K562 (cell line): ENCODE measurements around the gene PRCC. TPM values are rescaled to one million over a fixed set of nuclear protein-coding genes. Genes with fewer than 3 reads are reported as not detected.

ENCODE experiments used
- CBX1 ChIP-seq: sonication (generic); IDR thresholded peaks from 2 replicates; pipeline ENCODE4 v1.6.1; 2016; ENCODE audit warnings: antibody characterized with exemption, low read depth, mild to moderate bottlenecking
- CBX3 ChIP-seq, 2 experiments: IDR thresholded peaks; 1 replicate in 1 of 2; 2 replicates in 1 of 2; pipeline ENCODE4 v1.6.1; 2012; ENCODE audit warnings: inconsistent platforms in 2 of 2, low read length in 2 of 2, borderline replicate concordance in 1 of 2, control low read depth in 1 of 2
- CHD4 ChIP-seq: fragments of 200-600 bp; sonication (generic); IDR thresholded peaks from 3 replicates; pipeline ENCODE4 v1.6.1; 2012; ENCODE audit warnings: low read depth, mild to moderate bottlenecking, mixed read lengths, low read length, inconsistent platforms; ENCODE audit not compliant: insufficient read depth, insufficient replicate concordance, poor library complexity, severe bottlenecking
- CREB5 ChIP-seq: fragments of 250-450 bp; sonication (Bioruptor Pico); IDR thresholded peaks from 2 replicates; pipeline ENCODE4 v1.5.0; 2020; ENCODE audit warnings: mild to moderate bottlenecking
- DPF2 ChIP-seq: fragments of 450-650 bp; IDR thresholded peaks from 2 replicates; pipeline ENCODE4 v1.6.1; 2016
- EHMT2 ChIP-seq: fragments of 450-650 bp; IDR thresholded peaks from 2 replicates; pipeline ENCODE4 v1.6.1; 2018; ENCODE audit warnings: antibody characterized with exemption
- ESRRB ChIP-seq: fragments of 250-450 bp; sonication (Bioruptor Pico); IDR thresholded peaks from 2 replicates; pipeline ENCODE4 v1.5.0; 2020; ENCODE audit warnings: mild to moderate bottlenecking, moderate library complexity, borderline replicate concordance
- HNRNPL ChIP-seq: fragments of 200-400 bp; formaldehyde crosslinking; IDR thresholded peaks from 2 replicates; pipeline ENCODE4 v1.6.1; 2017; ENCODE audit warnings: low read depth, mild to moderate bottlenecking, low read length
- MNT ChIP-seq, 2 experiments: fragments of 450-650 bp; conservative IDR thresholded peaks; 2 replicates each; pipeline ENCODE4 v1.6.1; 2017; ENCODE audit warnings: mild to moderate bottlenecking in 2 of 2, moderate library complexity in 2 of 2
- MTF1 ChIP-seq: fragments of 250-450 bp; sonication (Bioruptor Pico); IDR thresholded peaks from 2 replicates; pipeline ENCODE4 v1.9.0; 2021; ENCODE audit warnings: moderate library complexity, mild to moderate bottlenecking, inconsistent platforms, borderline replicate concordance
- MYNN ChIP-seq, 2 experiments: sonication (generic); formaldehyde crosslinking in 1 of 2; IDR thresholded peaks; 2 replicates each; pipeline versions ENCODE4 v1.5.0 to v1.6.1; 2016 to 2020; ENCODE audit warnings: antibody characterized with exemption in 1 of 2, missing genetic modification reagents in 1 of 2
- PYGO2 ChIP-seq: fragments of 450-650 bp; IDR thresholded peaks from 2 replicates; pipeline ENCODE4 v1.6.1; 2016; ENCODE audit warnings: mild to moderate bottlenecking, missing genetic modification characterization, moderate library complexity, missing compliant biosample characterization
- RBM34 ChIP-seq: fragments of 200-400 bp; formaldehyde crosslinking; IDR thresholded peaks from 2 replicates; pipeline ENCODE4 v1.6.1; 2018; ENCODE audit warnings: low read length, borderline replicate concordance; ENCODE audit not compliant: insufficient read depth
- SFPQ ChIP-seq: fragments of 200-400 bp; formaldehyde crosslinking; IDR thresholded peaks from 2 replicates; pipeline ENCODE4 v1.6.1; 2017; ENCODE audit warnings: mild to moderate bottlenecking, low read depth, low read length, moderate library complexity
- SP1 ChIP-seq: sonication (generic); formaldehyde crosslinking; IDR thresholded peaks from 2 replicates; pipeline ENCODE4 v1.8.1; 2022; ENCODE audit warnings: mild to moderate bottlenecking, missing genetic modification reagents
- STAT5B ChIP-seq: fragments of 250-450 bp; sonication (Bioruptor Pico); IDR thresholded peaks from 2 replicates; pipeline ENCODE4 v1.8.0; 2021; ENCODE audit warnings: mild to moderate bottlenecking, inconsistent platforms
- ZBED1 ChIP-seq: IDR thresholded peaks from 2 replicates; pipeline ENCODE4 v1.6.1; 2014
- ZNF175 ChIP-seq: fragments of 200-800 bp; sonication (Bioruptor generic); IDR thresholded peaks from 2 replicates; pipeline ENCODE4 v1.6.1; 2016; ENCODE audit warnings: low read depth, mild to moderate bottlenecking, missing genetic modification characterization, missing compliant biosample characterization
- ZNF398 ChIP-seq: fragments of 250-450 bp; sonication (Bioruptor Pico); IDR thresholded peaks from 2 replicates; pipeline ENCODE4 v1.8.0; 2021; ENCODE audit warnings: moderate library complexity, mild to moderate bottlenecking, inconsistent platforms
- ZNF436 ChIP-seq: fragments of 250-450, 450-650 bp; sonication (Bioruptor Pico); formaldehyde crosslinking; IDR thresholded peaks from 2 replicates; pipeline ENCODE4 v1.7.0; 2020; ENCODE audit warnings: mild to moderate bottlenecking
- ZNF785 ChIP-seq: fragments of 250-450 bp; sonication (Bioruptor Pico); IDR thresholded peaks from 2 replicates; pipeline ENCODE4 v1.4.0; 2020; ENCODE audit warnings: mild to moderate bottlenecking
- polyA plus RNA-seq, 8 experiments: library from polyadenylated mRNA; depleted of rRNA in 4 of 8; stranded (reverse) in 5 of 8; unstranded in 3 of 8; fragments of >200 nt; fragmentation: Nextera tagmentation in 2 of 8; fragmentation: Illumina TruSeq in 1 of 8; extraction: Ambion mirVana in 2 of 8; extraction: Trizol in 1 of 8; gene quantifications; 2 replicates each; pipeline versions ENCODE4 v1.2.1 to v1.2.3, GENCODE V29; 2011 to 2014; ENCODE audit warnings: inconsistent platforms in 1 of 8, missing spikeins in 1 of 8
- total RNA-seq, 7 experiments: library from RNA; depleted of rRNA in 6 of 7; stranded (reverse); fragments of >200 nt in 6 of 7; fragmentation: Illumina TruSeq in 2 of 7; extraction: Trizol in 2 of 7; gene quantifications; 2 replicates each; pipeline versions ENCODE4 v1.2.1 to v1.2.3, GENCODE V29; 2011 to 2021; ENCODE audit warnings: low replicate concordance in 1 of 7

Gene PRCC
- total and polyA plus RNA-seq, 9 of the 15 experiments (the other 6 are each of a cell fraction or from before 2014, with no cell fraction given) = 23.9 to 201 (median 41.1) TPM

- TF ChIP-seq ZNF785 (CRISPR knock-in tag) (no peak), MYNN (IDR thresholded peaks at IDR 0.05) (peak; percentile 31; the same call in 1 of the 2 replicates), MYNN (CRISPR knock-in tag; IDR thresholded peaks at IDR 0.05) (no peak), EHMT2 (no peak), ESRRB (CRISPR knock-in tag) (no peak), ZNF398 (no peak), MNT (conservative IDR thresholded peaks at IDR 0.05) (peak; percentile 50 to 73; a peak in 3 of 4 replicates), ZNF175 (no peak), CBX3 (IDR thresholded peaks at IDR 0.05; ENCODE audit: borderline replicate concordance in 1 of 2, low read length in 2 of 2) (no peak), CHD4 (no peak), SP1 (CRISPR knock-in tag) (no peak), RBM34 (no peak), CREB5 (no peak), STAT5B (no peak), SFPQ (no peak), MTF1 (CRISPR knock-in tag) (no peak), HNRNPL (no peak), ZBED1 (no peak), DPF2 (no peak), ZNF436 (no peak), PYGO2 (no peak), CBX1 (no peak)
Measured at GRCh38 chr1:156746728-156747631, 20.4 kb upstream of the PRCC start (continued).
